ENCODE results near the gene NUAK1.
A peak's percentile ranks its signal among the peaks of the same experiment; 100 is the strongest.

Gene NUAK1

DNA sequence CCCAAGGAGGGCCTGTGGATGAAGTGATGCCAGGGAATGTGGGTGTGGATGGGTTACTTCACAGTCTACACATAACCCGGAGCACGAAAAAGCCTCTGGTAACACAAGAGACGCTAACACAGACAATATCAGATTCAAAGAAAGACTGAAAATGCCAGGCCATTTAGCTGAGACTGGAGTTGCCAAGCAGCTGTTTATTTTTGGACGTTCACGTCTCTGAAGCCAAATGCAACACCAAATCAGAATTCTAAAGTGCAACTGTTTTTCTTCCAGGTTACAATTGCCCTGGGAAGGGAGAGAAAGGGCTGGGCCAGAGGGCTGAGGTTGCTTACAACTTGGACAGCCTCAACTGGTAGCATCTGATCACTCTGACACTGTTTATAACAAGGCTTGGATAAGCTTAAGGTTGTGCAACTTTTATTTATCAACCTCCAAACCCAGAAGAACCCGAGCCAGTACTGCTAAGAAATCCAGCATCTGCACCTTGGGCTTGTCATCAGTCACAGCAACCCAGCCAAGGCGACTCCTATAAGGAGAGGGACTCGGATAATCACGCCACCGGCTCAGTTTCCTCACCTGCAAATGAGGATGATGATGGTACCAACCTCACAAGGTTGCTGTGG is 24.8 kb downstream of the NUAK1 start:
- Histone ChIP-seq H3K9ac (ENCODE audit: low read depth, low read length) (peak overlapping the region; percentile 71), H3K27me3 (ENCODE audit: control insufficient read depth, insufficient read depth, low read length) (no peaks in the 10 kb centered on the region), H3K4me3 (ENCODE audit: low read length) (peak overlapping the region; percentile 31), H3K9me3 (replicated peaks; ENCODE audit: low read length) (no peaks in the 10 kb centered on the region), H3K36me3 (ENCODE audit: insufficient read depth, low read length) (no peaks in the 10 kb centered on the region), H3K4me2 (ENCODE audit: low read length) (peak overlapping the region; percentile 64), H3K4me1 (ENCODE audit: control insufficient read depth, insufficient read depth, low read length) (peaks cover 35% of the 10 kb centered on the region)

DNA sequence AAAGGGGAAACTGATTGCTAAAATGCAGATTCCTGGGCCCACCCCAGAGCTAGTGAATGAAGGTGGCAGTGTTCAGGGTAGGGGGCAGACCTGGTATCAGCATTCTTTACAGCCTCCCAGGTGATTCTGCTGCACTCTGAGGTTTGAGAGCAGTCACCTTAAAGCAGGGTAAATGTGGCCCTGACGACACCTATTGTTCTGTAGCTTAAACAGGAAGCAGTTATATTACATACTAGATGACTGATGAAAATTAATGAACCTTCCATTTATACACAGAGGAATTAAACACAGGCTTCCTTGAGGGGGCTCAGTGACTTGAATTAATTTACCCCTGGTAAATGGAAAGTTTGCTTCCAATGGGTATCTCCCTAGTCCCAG is 25.3 kb downstream of the NUAK1 start:
- H3K9me3 ChIP-seq (replicated peaks; ENCODE audit: low read length): no peaks in the 10 kb centered on the region
- H3K9ac ChIP-seq (ENCODE audit: low read depth, low read length): peak overlapping the region; percentile 71
- H3K27me3 ChIP-seq (ENCODE audit: control insufficient read depth, insufficient read depth, low read length): no peaks in the 10 kb centered on the region
- H3K4me2 ChIP-seq (ENCODE audit: low read length): peak overlapping the region; percentile 64
- H3K4me1 ChIP-seq (ENCODE audit: control insufficient read depth, insufficient read depth, low read length): peaks cover 40% of the 10 kb centered on the region
- no peaks in the 10 kb centered on the region for H3K36me3 ChIP-seq (ENCODE audit: insufficient read depth, low read length)
- peak overlapping the region; percentile 31 for H3K4me3 ChIP-seq (ENCODE audit: low read length)

DNA sequence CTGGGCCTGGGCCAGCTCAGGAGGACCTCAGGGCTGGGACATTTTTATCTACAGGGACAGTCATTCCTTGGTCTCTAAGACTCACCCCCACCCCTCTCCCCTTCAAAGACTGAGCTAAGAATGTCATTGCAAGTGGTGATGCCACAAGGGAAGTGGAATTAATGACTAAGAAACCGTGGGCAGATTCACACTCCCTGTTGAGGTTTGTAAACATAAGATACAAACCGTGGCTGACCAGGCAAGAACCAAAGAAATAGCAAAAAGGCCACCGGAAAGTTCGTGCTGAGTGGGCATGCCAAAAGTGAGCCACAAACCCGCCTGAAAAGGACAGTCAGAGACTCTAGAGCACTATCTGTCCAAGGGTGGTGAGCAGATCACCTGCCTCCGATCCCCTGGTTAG is 25.7 kb downstream of the NUAK1 start:
- H3K4me2 ChIP-seq (ENCODE audit: low read length): peak overlapping the region; percentile 64
- H3K9ac ChIP-seq (ENCODE audit: low read depth, low read length): peak overlapping the region; percentile 71
- no peaks in the 10 kb centered on the region for H3K27me3 ChIP-seq (ENCODE audit: control insufficient read depth, insufficient read depth, low read length)
- H3K4me1 ChIP-seq (ENCODE audit: control insufficient read depth, insufficient read depth, low read length): peaks cover 44% of the 10 kb centered on the region
- no peaks in the 10 kb centered on the region for H3K36me3 ChIP-seq (ENCODE audit: insufficient read depth, low read length)
- H3K9me3 ChIP-seq (replicated peaks; ENCODE audit: low read length): no peaks in the 10 kb centered on the region
- H3K4me3 ChIP-seq (ENCODE audit: low read length): peak overlapping the region; percentile 31

DNA sequence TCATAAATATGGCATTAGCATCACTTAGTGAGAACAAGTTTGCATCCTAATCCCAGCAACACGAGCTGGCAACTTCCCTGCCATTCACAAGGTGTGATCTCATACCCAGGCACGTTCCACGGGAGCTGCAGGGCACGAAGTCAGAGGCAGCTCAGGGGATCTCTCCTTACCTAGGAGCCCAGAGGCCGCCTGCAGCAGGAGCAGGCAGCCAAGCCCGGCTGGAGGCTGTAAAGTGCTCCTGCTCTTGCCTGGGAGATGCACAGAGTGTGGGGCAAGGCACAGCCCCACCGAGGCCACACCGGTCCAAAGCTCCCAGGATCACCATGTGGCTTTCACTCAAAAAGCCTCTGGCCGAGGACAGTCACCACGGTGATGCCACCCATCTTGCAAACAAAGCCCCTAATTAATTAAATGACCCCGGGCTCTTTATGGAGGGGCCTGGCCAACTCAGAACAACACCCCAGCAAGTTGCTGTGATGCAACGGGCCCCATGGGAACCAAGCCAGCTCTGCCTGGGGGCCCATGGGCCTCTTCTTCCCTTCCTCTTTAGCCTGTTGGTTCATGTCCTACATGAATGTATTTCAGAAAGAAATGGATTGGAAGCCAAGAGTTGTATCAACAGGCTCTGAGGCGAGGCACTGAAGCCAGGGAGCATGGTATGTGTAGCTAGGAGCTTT is 26.5 kb downstream of the NUAK1 start:
- Histone ChIP-seq H3K36me3 (ENCODE audit: insufficient read depth, low read length) (no peaks in the 10 kb centered on the region), H3K4me1 (ENCODE audit: control insufficient read depth, insufficient read depth, low read length) (peaks cover 52% of the 10 kb centered on the region), H3K4me3 (ENCODE audit: low read length) (no peak overlapping the region), H3K27me3 (ENCODE audit: control insufficient read depth, insufficient read depth, low read length) (no peaks in the 10 kb centered on the region), H3K4me2 (ENCODE audit: low read length) (peak overlapping the region; percentile 64), H3K9me3 (replicated peaks; ENCODE audit: low read length) (no peaks in the 10 kb centered on the region), H3K9ac (ENCODE audit: low read depth, low read length) (peak overlapping the region; percentile 71)

GRCh38 chr12:106110626-106111300 is 28.0 kb downstream of the NUAK1 start:
- Histone ChIP-seq H3K4me1 (ENCODE audit: control insufficient read depth, insufficient read depth, low read length) (peaks cover 65% of the 10 kb centered on the region), H3K4me3 (ENCODE audit: low read length) (no peak overlapping the region), H3K9ac (ENCODE audit: low read depth, low read length) (no peak overlapping the region), H3K4me2 (ENCODE audit: low read length) (no peak overlapping the region), H3K9me3 (replicated peaks; ENCODE audit: low read length) (no peaks in the 10 kb centered on the region), H3K36me3 (ENCODE audit: insufficient read depth, low read length) (peaks cover 2% of the 10 kb centered on the region), H3K27me3 (ENCODE audit: control insufficient read depth, insufficient read depth, low read length) (no peaks in the 10 kb centered on the region)

DNA sequence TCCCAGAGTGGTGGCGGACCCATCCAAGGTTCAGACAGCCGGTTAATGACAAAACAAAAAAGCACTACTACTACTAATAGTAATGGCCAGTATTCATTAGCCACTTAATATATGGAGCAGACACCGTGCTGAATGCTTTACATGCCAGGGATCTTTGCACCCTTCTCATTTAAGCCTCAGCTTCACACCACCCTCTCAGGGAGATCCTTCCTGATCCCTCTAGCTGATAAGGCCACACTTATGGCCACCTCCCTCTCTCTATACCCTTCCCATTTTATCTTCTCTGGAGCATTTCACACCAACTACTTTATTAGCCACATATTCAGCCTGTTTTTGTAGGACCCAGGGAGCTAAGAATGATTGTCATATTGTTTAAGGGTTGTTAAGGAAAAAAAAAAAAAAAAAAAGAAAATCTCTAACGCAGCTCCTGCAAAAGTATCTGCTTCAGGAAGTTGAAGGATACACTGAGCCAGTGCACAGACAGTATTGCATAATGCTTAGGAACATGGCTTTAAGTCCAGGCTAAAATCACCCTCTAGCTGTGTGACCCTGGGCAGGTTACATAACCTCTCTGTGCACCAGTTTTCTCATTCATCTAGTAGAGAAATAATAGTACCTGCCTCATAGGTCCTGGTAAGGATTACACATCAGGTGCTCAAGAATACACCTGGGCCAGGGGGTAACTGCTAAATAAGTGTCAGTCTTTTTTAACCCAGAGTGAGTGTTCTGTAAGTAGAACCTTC is 29.4 kb downstream of the NUAK1 start:
- H3K9me3 ChIP-seq (replicated peaks; ENCODE audit: low read length): no peaks in the 10 kb centered on the region
- no peak overlapping the region for H3K4me2 ChIP-seq (ENCODE audit: low read length)
- peaks cover 4% of the 10 kb centered on the region for H3K36me3 ChIP-seq (ENCODE audit: insufficient read depth, low read length)
- no peak overlapping the region for H3K4me3 ChIP-seq (ENCODE audit: low read length)
- no peaks in the 10 kb centered on the region for H3K27me3 ChIP-seq (ENCODE audit: control insufficient read depth, insufficient read depth, low read length)
- peaks cover 58% of the 10 kb centered on the region for H3K4me1 ChIP-seq (ENCODE audit: control insufficient read depth, insufficient read depth, low read length)
- no peak overlapping the region for H3K9ac ChIP-seq (ENCODE audit: low read depth, low read length)

GRCh38 chr12:106108185-106108835 is 30.4 kb downstream of the NUAK1 start:
- Histone ChIP-seq H3K4me1 (ENCODE audit: control insufficient read depth, insufficient read depth, low read length) (peaks cover 48% of the 10 kb centered on the region), H3K9me3 (replicated peaks; ENCODE audit: low read length) (no peaks in the 10 kb centered on the region), H3K4me3 (ENCODE audit: low read length) (no peak overlapping the region), H3K27me3 (ENCODE audit: control insufficient read depth, insufficient read depth, low read length) (no peaks in the 10 kb centered on the region), H3K4me2 (ENCODE audit: low read length) (peak overlapping the region; percentile 57), H3K36me3 (ENCODE audit: insufficient read depth, low read length) (peaks cover 4% of the 10 kb centered on the region), H3K9ac (ENCODE audit: low read depth, low read length) (peak overlapping the region; percentile 64)

GRCh38 chr12:106107566-106107965 is 31.2 kb downstream of the NUAK1 start:
- Histone ChIP-seq H3K9ac (ENCODE audit: low read depth, low read length) (peak overlapping the region; percentile 64), H3K4me2 (ENCODE audit: low read length) (peak overlapping the region; percentile 57), H3K36me3 (ENCODE audit: insufficient read depth, low read length) (peaks cover 4% of the 10 kb centered on the region), H3K4me1 (ENCODE audit: control insufficient read depth, insufficient read depth, low read length) (peaks cover 41% of the 10 kb centered on the region), H3K9me3 (replicated peaks; ENCODE audit: low read length) (no peaks in the 10 kb centered on the region), H3K4me3 (ENCODE audit: low read length) (no peak overlapping the region), H3K27me3 (ENCODE audit: control insufficient read depth, insufficient read depth, low read length) (no peaks in the 10 kb centered on the region)

- peaks cover 4% of the 10 kb centered on the region for H3K36me3 ChIP-seq (ENCODE audit: insufficient read depth, low read length)
- H3K27me3 ChIP-seq (ENCODE audit: control insufficient read depth, insufficient read depth, low read length): no peaks in the 10 kb centered on the region
- no peaks in the 10 kb centered on the region for H3K9me3 ChIP-seq (replicated peaks; ENCODE audit: low read length)
- H3K9ac ChIP-seq (ENCODE audit: low read depth, low read length): no peak overlapping the region
- H3K4me1 ChIP-seq (ENCODE audit: control insufficient read depth, insufficient read depth, low read length): peaks cover 34% of the 10 kb centered on the region
- H3K4me2 ChIP-seq (ENCODE audit: low read length): no peak overlapping the region
- H3K4me3 ChIP-seq (ENCODE audit: low read length): no peak overlapping the region
Observed at GRCh38 chr12:106106892-106107291, 31.9 kb downstream of the NUAK1 start.

DNA sequence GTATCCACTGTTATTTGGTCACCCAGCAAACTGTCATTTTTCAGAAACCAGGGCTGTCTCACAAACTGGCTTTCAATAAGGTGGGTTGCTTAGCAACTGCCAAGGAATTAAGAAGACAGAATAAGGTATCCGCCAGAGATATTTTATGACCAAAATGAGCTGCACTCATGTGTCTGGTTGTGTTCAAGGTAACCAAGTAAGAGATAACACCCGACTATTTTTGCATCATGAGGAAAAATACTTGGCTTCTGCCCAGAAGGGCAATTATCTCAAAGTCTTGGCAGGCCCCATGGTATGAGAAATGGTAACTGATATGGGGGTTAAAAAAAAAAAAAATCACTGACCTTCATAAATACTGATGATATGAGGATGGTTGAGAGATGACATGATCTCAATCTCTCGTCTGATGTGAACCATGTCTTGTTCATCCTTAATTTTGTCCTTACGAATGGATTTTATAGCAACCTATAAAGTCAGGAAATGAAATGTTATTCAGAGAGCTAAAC is 32.6 kb downstream of the NUAK1 start:
- Histone ChIP-seq H3K4me3 (ENCODE audit: low read length) (no peak overlapping the region), H3K9ac (ENCODE audit: low read depth, low read length) (no peak overlapping the region), H3K9me3 (replicated peaks; ENCODE audit: low read length) (no peaks in the 10 kb centered on the region), H3K36me3 (ENCODE audit: insufficient read depth, low read length) (peaks cover 5% of the 10 kb centered on the region), H3K4me2 (ENCODE audit: low read length) (no peak overlapping the region), H3K4me1 (ENCODE audit: control insufficient read depth, insufficient read depth, low read length) (peaks cover 33% of the 10 kb centered on the region), H3K27me3 (ENCODE audit: control insufficient read depth, insufficient read depth, low read length) (no peaks in the 10 kb centered on the region)

DNA sequence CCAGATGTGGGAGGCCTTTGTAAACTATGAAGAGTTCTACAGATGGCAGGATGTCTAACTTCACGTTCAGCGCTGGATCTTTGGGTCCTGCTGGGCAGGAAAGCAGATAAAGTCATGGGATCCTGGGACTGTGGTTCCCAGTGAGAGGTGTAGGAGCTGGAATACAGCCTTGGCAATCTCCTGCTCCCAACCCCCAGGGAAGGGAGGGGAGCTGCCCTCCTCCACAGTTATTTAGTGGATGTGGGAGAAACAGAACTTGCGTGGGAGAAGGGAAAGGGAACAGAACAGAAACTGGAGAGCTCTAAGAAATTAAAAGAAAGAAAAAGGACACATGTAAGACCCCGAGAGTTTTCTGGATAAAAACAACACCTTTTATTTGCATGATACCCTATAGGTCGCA is 37.0 kb downstream of the NUAK1 start:
- Histone ChIP-seq H3K27me3 (ENCODE audit: control insufficient read depth, insufficient read depth, low read length) (no peaks in the 10 kb centered on the region), H3K9ac (ENCODE audit: low read depth, low read length) (no peak overlapping the region), H3K9me3 (replicated peaks; ENCODE audit: low read length) (no peaks in the 10 kb centered on the region), H3K4me2 (ENCODE audit: low read length) (no peak overlapping the region), H3K4me3 (ENCODE audit: low read length) (no peak overlapping the region), H3K4me1 (ENCODE audit: control insufficient read depth, insufficient read depth, low read length) (peaks cover 14% of the 10 kb centered on the region), H3K36me3 (ENCODE audit: insufficient read depth, low read length) (peaks cover 13% of the 10 kb centered on the region)
